H1 (cell line): ENCODE results near the gene BAZ2B. TPM values are rescaled to one million over a fixed set of nuclear protein-coding genes. Genes with fewer than 3 reads are reported as not detected.

ENCODE experiments used
- CTCF ChIA-PET: fragments of 300-600 bp; sonication (Branson Sonifier 250); formaldehyde crosslinking; loops from one replicate; lab custom pipeline; 2021; ENCODE audit not compliant: partially characterized antibody; lab: Charles Lee
- POLR2A ChIA-PET: fragments of 300-600 bp; sonication (Branson Sonifier 250); formaldehyde crosslinking; loops from one replicate; lab custom pipeline; 2021; ENCODE audit warnings: inconsistent platforms; ENCODE audit not compliant: partially characterized antibody; lab: Charles Lee
- DNase-seq, 2 experiments: peaks; one replicate each; pipeline versions ENCODE4 v3.0.0 to v3.0.0-alpha.2; 2010 to 2022; ENCODE audit warnings: low spot score in 2 of 2, low read depth in 1 of 2, mixed read lengths in 1 of 2
- FAIRE-seq: peaks from 2 replicates; lab custom pipeline; 2011; peaks lifted over from hg19 to GRCh38; lab: Jason Lieb, UNC
- H2AFZ ChIP-seq: 2 replicates; pipeline ENCODE4 v1.8.1; 2012; ENCODE audit warnings: low read length, inconsistent platforms
- H2AK5ac ChIP-seq: 2 replicates; pipeline ENCODE4 v1.6.1; 2013; ENCODE audit warnings: low read depth, low read length
- H2BK120ac ChIP-seq: replicated peaks from 2 replicates; pipeline ENCODE3; 2013; ENCODE audit warnings: low read depth, low read length, inconsistent platforms
- H2BK12ac ChIP-seq: 2 replicates; pipeline ENCODE4 v1.6.1; 2013; ENCODE audit warnings: low read depth, low read length
- H2BK15ac ChIP-seq: 2 replicates; pipeline ENCODE4 v1.6.1; 2013; ENCODE audit warnings: low read length
- H2BK20ac ChIP-seq: 2 replicates; pipeline ENCODE4 v1.6.1; 2013; ENCODE audit warnings: low read length
- H2BK5ac ChIP-seq: 2 replicates; pipeline ENCODE4 v1.6.1; 2013; ENCODE audit warnings: low read depth, low read length
- H3K14ac ChIP-seq: 2 replicates; pipeline ENCODE4 v1.6.1; 2013; ENCODE audit warnings: inconsistent platforms; ENCODE audit not compliant: insufficient read length
- H3K18ac ChIP-seq: 2 replicates; pipeline ENCODE4 v1.6.1; 2013; ENCODE audit warnings: low read length; ENCODE audit errors: extremely low read depth
- H3K23ac ChIP-seq: 2 replicates; pipeline ENCODE4 v1.6.1; 2013; ENCODE audit warnings: inconsistent platforms; ENCODE audit not compliant: insufficient read length
- H3K23me2 ChIP-seq: 2 replicates; pipeline ENCODE4 v1.6.1; 2013; ENCODE audit warnings: low read depth, low read length
- H3K27ac ChIP-seq: 2 replicates; pipeline ENCODE4 v1.6.1; 2011; ENCODE audit warnings: low read depth, low read length, inconsistent platforms
- H3K27me3 ChIP-seq, 4 experiments: replicated peaks in 1 of 4; 1 replicate in 1 of 4; 2 replicates in 3 of 4; pipeline versions ENCODE4 v1.6.1 to v1.8.1; 2011 to 2013; ENCODE audit warnings: low read length in 3 of 4, mild to moderate bottlenecking in 3 of 4, inconsistent platforms in 2 of 4, mixed read lengths in 2 of 4, moderate library complexity in 1 of 4; ENCODE audit not compliant: control insufficient read depth in 3 of 4, insufficient read depth in 3 of 4; ENCODE audit errors: extremely low read depth in 1 of 4
- H3K36me3 ChIP-seq, 4 experiments: 2 replicates each; pipeline versions ENCODE4 v1.6.1 to v1.8.1; 2011 to 2013; ENCODE audit warnings: mild to moderate bottlenecking in 4 of 4, low read length in 3 of 4, moderate library complexity in 2 of 4, control low read depth in 1 of 4, inconsistent platforms in 1 of 4; ENCODE audit not compliant: insufficient read depth in 4 of 4, control insufficient read depth in 2 of 4
- H3K4ac ChIP-seq: replicated peaks from 2 replicates; pipeline ENCODE3; 2013; ENCODE audit warnings: low read length, low read depth, mixed read lengths, inconsistent platforms; ENCODE audit not compliant: insufficient read length
- H3K4me1 ChIP-seq, 4 experiments: replicated peaks in 1 of 4; 1 replicate in 1 of 4; 2 replicates in 3 of 4; pipeline versions ENCODE4 v1.6.1 to v1.8.1; 2011 to 2013; ENCODE audit warnings: low read length in 3 of 4, inconsistent platforms in 2 of 4, mixed read lengths in 1 of 4; ENCODE audit not compliant: insufficient read depth in 4 of 4, control insufficient read depth in 3 of 4
- H3K4me2 ChIP-seq, 2 experiments: 2 replicates each; pipeline versions ENCODE4 v1.6.1 to v1.8.1; 2011 to 2013; ENCODE audit warnings: low read depth in 2 of 2, low read length in 2 of 2, control low read depth in 1 of 2, inconsistent platforms in 1 of 2, mild to moderate bottlenecking in 1 of 2; ENCODE audit not compliant: insufficient read depth in 1 of 2
- H3K4me3 ChIP-seq, 4 experiments: fragments of 200-600, 300-600 bp in 1 of 4; sonication (generic), shearing (Covaris generic), sonication (Bioruptor Twin) in 1 of 4; 2 replicates each; pipeline versions ENCODE4 v1.5.1 to v1.8.1; 2011 to 2016; ENCODE audit warnings: low read length in 4 of 4, low read depth in 3 of 4, control low read depth in 2 of 4, inconsistent platforms in 2 of 4, mild to moderate bottlenecking in 2 of 4, mixed read lengths in 1 of 4, moderate library complexity in 1 of 4; ENCODE audit not compliant: insufficient read depth in 2 of 4; ENCODE audit errors: extremely low read depth in 1 of 4
- H3K56ac ChIP-seq: replicated peaks from 2 replicates; pipeline ENCODE3; 2013; ENCODE audit warnings: low read depth, mild to moderate bottlenecking, mixed read lengths, low read length, inconsistent platforms; ENCODE audit not compliant: insufficient read length
- H3K79me1 ChIP-seq: 2 replicates; pipeline ENCODE4 v1.6.1; 2013; ENCODE audit warnings: low read depth, low read length, control low read depth
- H3K79me2 ChIP-seq, 2 experiments: 2 replicates each; pipeline versions ENCODE4 v1.6.1 to v1.8.1; 2012 to 2013; ENCODE audit warnings: low read length in 2 of 2, mild to moderate bottlenecking in 2 of 2, inconsistent platforms in 1 of 2; ENCODE audit not compliant: insufficient read depth in 2 of 2, control insufficient read depth in 1 of 2
- H3K9ac ChIP-seq, 4 experiments: replicated peaks in 1 of 4; 1 replicate in 1 of 4; 2 replicates in 3 of 4; pipeline versions ENCODE4 v1.6.1 to v1.8.1; 2011 to 2013; ENCODE audit warnings: low read depth in 3 of 4, low read length in 3 of 4, control low read depth in 2 of 4, mild to moderate bottlenecking in 2 of 4, moderate library complexity in 2 of 4, inconsistent platforms in 1 of 4; ENCODE audit errors: extremely low read depth in 1 of 4
- H3K9me3 ChIP-seq, 2 experiments: 2 replicates each; pipeline versions ENCODE4 v1.6.1 to v1.8.1; 2012 to 2013; ENCODE audit warnings: mild to moderate bottlenecking in 2 of 2, moderate library complexity in 2 of 2, control low read depth in 1 of 2, inconsistent platforms in 1 of 2, low read depth in 1 of 2, low read length in 1 of 2, mixed read lengths in 1 of 2; ENCODE audit not compliant: insufficient read depth in 2 of 2
- H4K20me1 ChIP-seq, 2 experiments: replicated peaks in 1 of 2; 2 replicates each; pipeline versions ENCODE3 to v1.8.1; 2011 to 2013; ENCODE audit warnings: inconsistent platforms in 2 of 2, low read length in 2 of 2, mild to moderate bottlenecking in 1 of 2; ENCODE audit not compliant: insufficient read depth in 2 of 2, control insufficient read depth in 1 of 2
- H4K5ac ChIP-seq: 2 replicates; pipeline ENCODE4 v1.6.1; 2013; ENCODE audit warnings: low read length, low read depth, mixed read lengths, inconsistent platforms; ENCODE audit not compliant: insufficient read length
- H4K8ac ChIP-seq: 2 replicates; pipeline ENCODE4 v1.8.0; 2013; ENCODE audit warnings: mild to moderate bottlenecking, moderate library complexity, low read length, inconsistent platforms; ENCODE audit not compliant: insufficient read depth; ENCODE audit errors: extremely low read depth
- H4K91ac ChIP-seq: replicated peaks from 2 replicates; pipeline ENCODE3; 2013; ENCODE audit warnings: low read length, mixed read lengths, inconsistent platforms; ENCODE audit not compliant: insufficient read length
- POLR2A ChIP-seq, 2 experiments: IDR thresholded peaks; 1 replicate in 1 of 2; 2 replicates in 1 of 2; pipeline ENCODE4 v1.6.1; 2011; ENCODE audit warnings: low read depth in 2 of 2, low read length in 2 of 2, mild to moderate bottlenecking in 2 of 2; ENCODE audit errors: control extremely low read depth in 1 of 2
- WGBS, 2 experiments: shearing (Covaris generic) in 1 of 2; methylation state at CpG; one replicate each; pipeline versions ENCODE4 v1.1.6 to v1.1.7; 2013 to 2015; ENCODE audit warnings: low lambda C conversion rate in 2 of 2, mixed read lengths in 2 of 2, inconsistent platforms in 1 of 2, low coverage in 1 of 2, missing lambda C conversion rate in 1 of 2; ENCODE audit not compliant: insufficient replicate concordance in 2 of 2, insufficient coverage in 1 of 2, insufficient read length in 1 of 2; ENCODE audit errors: extremely low coverage in 1 of 2, missing lambda C conversion rate in 1 of 2; 5-methylcytosine and 5-hydroxymethylcytosine counted together
- polyA plus RNA-seq, 7 experiments: library from polyadenylated mRNA; depleted of rRNA in 3 of 7; stranded (reverse) in 5 of 7; unstranded in 2 of 7; fragments of >200 nt in 5 of 7; fragments of 200-250 nt in 2 of 7; gene quantifications; 1 replicate in 5 of 7; 2 replicates in 1 of 7; 4 replicates in 1 of 7; pipeline versions ENCODE4 v1.2.1 to v1.2.3, GENCODE V29; 2011 to 2013; ENCODE audit warnings: missing spikeins in 2 of 7, mixed read lengths in 2 of 7
- total RNA-seq: library from RNA; stranded (reverse); fragmentation: NEBNext Ultra II Directional; extraction: Animal tissue kit (Norgen Biotek cat#: 25700); gene quantifications from 2 replicates; pipeline ENCODE4 v1.2.1, GENCODE V29; 2021

BAZ2B gene
- total and polyA plus RNA-seq, 2 of the 8 experiments (the other 6 are each of a cell fraction or from before 2014, with no cell fraction given), result 15.2 to 46.3 TPM

- H3K23ac ChIP-seq, result no peak overlapping the region
- DNase-seq (no peak), FAIRE-seq (no peak)
- no peak overlapping the region for H2BK120ac ChIP-seq
- H3K9ac ChIP-seq, result no peak overlapping the region
- H3K18ac ChIP-seq, result no peak overlapping the region
- H3K4ac ChIP-seq, result no peak overlapping the region
- H2BK12ac ChIP-seq, result no peak overlapping the region
- H4K91ac ChIP-seq, result no peak overlapping the region
- no peak overlapping the region for H2BK20ac ChIP-seq
- no peak overlapping the region for H4K8ac ChIP-seq
- H4K20me1 ChIP-seq, result no peaks in the 10 kb centered on the region
- no peaks in the 10 kb centered on the region for H3K36me3 ChIP-seq
- ChIA-PET CTCF (no interaction called here), POLR2A (no interaction called here)
- no peak overlapping the region for H2BK15ac ChIP-seq
- no peaks in the 10 kb centered on the region for H3K4me1 ChIP-seq
- no peak overlapping the region for H3K27ac ChIP-seq
- WGBS, 2 experiments, result 94% methylated on average over 2 of the region's 2 CpGs; no CpG with 5 or more reads in 1 of the 2 experiments
- no peaks in the 10 kb centered on the region for H3K23me2 ChIP-seq
- no peak overlapping the region for H4K5ac ChIP-seq
- no peak overlapping the region for H2AK5ac ChIP-seq
- no peak overlapping the region for H3K4me3 ChIP-seq
- no peaks in the 10 kb centered on the region for H3K27me3 ChIP-seq
- no peaks in the 10 kb centered on the region for H3K79me1 ChIP-seq
- no peak overlapping the region for H2BK5ac ChIP-seq
- no peak overlapping the region for H2AFZ ChIP-seq
- no peak overlapping the region for H3K4me2 ChIP-seq
- peaks cover 0 to 3% of the 10 kb centered on the region in 2 experiments; a peak in 1 of 4 replicates for H3K79me2 ChIP-seq
- no peak overlapping the region for H3K14ac ChIP-seq
- no peak overlapping the region for H3K56ac ChIP-seq
- H3K9me3 ChIP-seq, result no peaks in the 10 kb centered on the region
- no peak for TF ChIP-seq POLR2A (IDR thresholded peaks at IDR 0.05; ENCODE audit: control extremely low read depth in 1 of 2, low read depth in 2 of 2, low read length in 2 of 2)
These were observed 108.2 kb downstream of the BAZ2B start for GRCh38 chr2:159508140-159508539.
